Fibroblast of lung (primary cell): ENCODE data around the gene OTOP1. TPM values are rescaled to one million over a fixed set of nuclear protein-coding genes. Genes with fewer than 3 reads are reported as not detected.

Experiments
- DNase-seq, 2 donors: peaks; one replicate each; pipeline versions ENCODE4 v3.0.0 to v3.0.0-alpha.2; 2010; ENCODE audit warnings: low read depth in 2 of 2
- H2AFZ ChIP-seq: 2 replicates; pipeline ENCODE4 v1.5.1; 2012; ENCODE audit warnings: low read length, control low read depth, inconsistent platforms
- H3K27ac ChIP-seq: 2 replicates; pipeline ENCODE4 v1.5.1; 2011; ENCODE audit warnings: low read length, control low read depth; ENCODE audit not compliant: insufficient read depth
- H3K27me3 ChIP-seq: 2 replicates; pipeline ENCODE4 v1.5.1; 2011; ENCODE audit warnings: mild to moderate bottlenecking, low read length; ENCODE audit not compliant: control insufficient read depth, insufficient read depth
- H3K36me3 ChIP-seq: 2 replicates; pipeline ENCODE4 v1.5.1; 2011; ENCODE audit warnings: low read length; ENCODE audit not compliant: control insufficient read depth, insufficient read depth
- H3K4me1 ChIP-seq: 2 replicates; pipeline ENCODE4 v1.5.1; 2011; ENCODE audit warnings: low read length; ENCODE audit not compliant: control insufficient read depth, insufficient read depth; ENCODE audit errors: extremely low read depth
- H3K4me2 ChIP-seq: 2 replicates; pipeline ENCODE4 v1.5.1; 2011; ENCODE audit warnings: low read length, control low read depth; ENCODE audit not compliant: insufficient read depth; ENCODE audit errors: extremely low read depth
- H3K4me3 ChIP-seq, 4 experiments: fragments of 200-600 bp in 1 of 4; sonication (generic) in 1 of 4; replicated peaks in 1 of 4; 2 replicates each; pipeline ENCODE4 v1.5.1; 2011 to 2016; ENCODE audit warnings: low read length in 4 of 4, low read depth in 3 of 4, mild to moderate bottlenecking in 3 of 4, control low read depth in 2 of 4, inconsistent platforms in 1 of 4, mixed read lengths in 1 of 4; ENCODE audit not compliant: insufficient read depth in 1 of 4; ENCODE audit errors: control extremely low read depth in 1 of 4
- H3K79me2 ChIP-seq: 2 replicates; pipeline ENCODE4 v1.5.1; 2012; ENCODE audit warnings: mild to moderate bottlenecking, low read length, inconsistent platforms; ENCODE audit not compliant: control insufficient read depth, insufficient read depth
- H3K9ac ChIP-seq: 2 replicates; pipeline ENCODE4 v1.5.1; 2011; ENCODE audit warnings: mild to moderate bottlenecking, low read length, control low read depth; ENCODE audit not compliant: insufficient read depth
- H3K9me3 ChIP-seq: 2 replicates; pipeline ENCODE4 v1.5.1; 2012; ENCODE audit warnings: low read depth, low read length; ENCODE audit not compliant: control insufficient read depth, insufficient read depth
- H4K20me1 ChIP-seq: 2 replicates; pipeline ENCODE4 v1.5.1; 2011; ENCODE audit warnings: low read length; ENCODE audit not compliant: control insufficient read depth, insufficient read depth; ENCODE audit errors: extremely low read depth
- EZH2 ChIP-seq: IDR thresholded peaks from 2 replicates; pipeline ENCODE4 v1.5.1; 2012; ENCODE audit warnings: low read length, control low read depth, mild to moderate bottlenecking; ENCODE audit errors: missing control alignments
- polyA plus RNA-seq, 2 donors: library from polyadenylated mRNA; depleted of rRNA in 1 of 2; stranded (reverse) in 1 of 2; unstranded in 1 of 2; fragments of >200 nt; gene quantifications; 2 replicates each; pipeline ENCODE4 v1.2.1, GENCODE V29; 2011 to 2012; ENCODE audit warnings: missing spikeins in 1 of 2
- total RNA-seq: library from RNA; depleted of rRNA; stranded (reverse); fragments of >200 nt; gene quantifications from 2 replicates; pipeline ENCODE4 v1.2.1, GENCODE V29; 2014
- TF ChIP-seq, protein P1 (sequence below), 2 donors: IDR thresholded peaks in 1 of 2; conservative IDR thresholded peaks in 1 of 2; 1 replicate in 1 of 2; 2 replicates in 1 of 2; pipeline ENCODE4 v1.5.1; 2011 to 2012; ENCODE audit warnings: low read length in 2 of 2, control low read depth in 1 of 2, inconsistent platforms in 1 of 2, low read depth in 1 of 2, mild to moderate bottlenecking in 1 of 2

OTOP1 gene
- total and polyA plus RNA-seq, 2 donors (not counting 1 experiment from before 2014, with no cell fraction given): not detected

DNA sequence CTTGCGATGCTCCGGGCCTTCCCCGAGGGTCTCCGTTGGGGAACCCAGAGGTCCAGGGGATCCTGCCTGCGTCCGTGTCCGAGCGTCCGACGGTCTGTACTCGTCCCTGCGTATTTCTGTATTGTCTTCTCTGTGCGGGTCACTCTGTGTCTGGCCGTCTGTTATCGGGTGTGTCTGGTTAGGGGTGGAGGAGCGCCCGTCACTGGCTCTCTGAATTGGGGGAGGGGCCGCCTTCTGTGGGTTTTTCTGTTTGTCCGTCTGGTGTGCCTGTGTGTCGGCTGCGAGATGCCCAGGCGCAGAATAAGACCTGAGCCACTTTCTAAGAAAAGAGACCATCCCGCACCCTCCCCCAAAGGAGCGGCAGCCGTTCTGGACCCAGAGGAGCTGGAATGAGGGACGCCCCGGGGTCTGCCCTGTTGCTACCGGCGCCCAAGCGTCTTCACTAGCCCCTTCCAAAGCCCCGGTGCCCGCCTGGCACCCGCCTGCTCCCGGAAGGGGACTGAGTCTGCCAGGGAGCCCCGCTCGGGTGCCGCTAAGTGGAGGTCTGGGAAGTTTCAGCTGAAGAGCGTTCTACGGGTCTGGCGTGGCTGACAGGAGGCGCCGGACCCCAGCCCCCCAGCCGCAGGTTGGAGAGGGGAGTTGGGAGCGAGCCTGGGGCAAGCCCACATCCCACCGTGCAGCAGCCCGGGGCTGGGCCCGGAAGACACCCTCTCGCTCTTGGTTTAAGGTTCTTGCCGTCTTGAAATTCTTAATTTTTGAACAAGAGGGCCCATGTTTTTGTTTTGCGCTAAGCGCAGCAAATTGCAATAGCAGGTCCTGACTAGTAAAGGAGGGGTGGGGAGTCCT is 1.0 kb upstream of the OTOP1 start:
- H3K36me3 ChIP-seq: no peaks in the 10 kb centered on the region
- no peak overlapping the region for H3K27ac ChIP-seq
- no peak overlapping the region for H3K4me3 ChIP-seq
- no peaks in the 10 kb centered on the region for H4K20me1 ChIP-seq
- no peaks in the 10 kb centered on the region for H3K79me2 ChIP-seq
- no peaks in the 10 kb centered on the region for H3K9me3 ChIP-seq
- peaks cover 27% of the 10 kb centered on the region for H3K27me3 ChIP-seq
- TF ChIP-seq, protein P1, sequence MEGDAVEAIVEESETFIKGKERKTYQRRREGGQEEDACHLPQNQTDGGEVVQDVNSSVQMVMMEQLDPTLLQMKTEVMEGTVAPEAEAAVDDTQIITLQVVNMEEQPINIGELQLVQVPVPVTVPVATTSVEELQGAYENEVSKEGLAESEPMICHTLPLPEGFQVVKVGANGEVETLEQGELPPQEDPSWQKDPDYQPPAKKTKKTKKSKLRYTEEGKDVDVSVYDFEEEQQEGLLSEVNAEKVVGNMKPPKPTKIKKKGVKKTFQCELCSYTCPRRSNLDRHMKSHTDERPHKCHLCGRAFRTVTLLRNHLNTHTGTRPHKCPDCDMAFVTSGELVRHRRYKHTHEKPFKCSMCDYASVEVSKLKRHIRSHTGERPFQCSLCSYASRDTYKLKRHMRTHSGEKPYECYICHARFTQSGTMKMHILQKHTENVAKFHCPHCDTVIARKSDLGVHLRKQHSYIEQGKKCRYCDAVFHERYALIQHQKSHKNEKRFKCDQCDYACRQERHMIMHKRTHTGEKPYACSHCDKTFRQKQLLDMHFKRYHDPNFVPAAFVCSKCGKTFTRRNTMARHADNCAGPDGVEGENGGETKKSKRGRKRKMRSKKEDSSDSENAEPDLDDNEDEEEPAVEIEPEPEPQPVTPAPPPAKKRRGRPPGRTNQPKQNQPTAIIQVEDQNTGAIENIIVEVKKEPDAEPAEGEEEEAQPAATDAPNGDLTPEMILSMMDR (conservative IDR thresholded peaks at IDR 0.05 in 1 of 2, IDR thresholded peaks at IDR 0.05 in 1 of 2; ENCODE audit: low read depth in 1 of 2, low read length in 2 of 2): no peak
- peak; percentile 96 for TF ChIP-seq EZH2
- H3K9ac ChIP-seq: no peak overlapping the region
- no peak overlapping the region for H3K4me2 ChIP-seq
- no peak overlapping the region for H2AFZ ChIP-seq
- DNase-seq: no peak
- no peaks in the 10 kb centered on the region for H3K4me1 ChIP-seq

DNA sequence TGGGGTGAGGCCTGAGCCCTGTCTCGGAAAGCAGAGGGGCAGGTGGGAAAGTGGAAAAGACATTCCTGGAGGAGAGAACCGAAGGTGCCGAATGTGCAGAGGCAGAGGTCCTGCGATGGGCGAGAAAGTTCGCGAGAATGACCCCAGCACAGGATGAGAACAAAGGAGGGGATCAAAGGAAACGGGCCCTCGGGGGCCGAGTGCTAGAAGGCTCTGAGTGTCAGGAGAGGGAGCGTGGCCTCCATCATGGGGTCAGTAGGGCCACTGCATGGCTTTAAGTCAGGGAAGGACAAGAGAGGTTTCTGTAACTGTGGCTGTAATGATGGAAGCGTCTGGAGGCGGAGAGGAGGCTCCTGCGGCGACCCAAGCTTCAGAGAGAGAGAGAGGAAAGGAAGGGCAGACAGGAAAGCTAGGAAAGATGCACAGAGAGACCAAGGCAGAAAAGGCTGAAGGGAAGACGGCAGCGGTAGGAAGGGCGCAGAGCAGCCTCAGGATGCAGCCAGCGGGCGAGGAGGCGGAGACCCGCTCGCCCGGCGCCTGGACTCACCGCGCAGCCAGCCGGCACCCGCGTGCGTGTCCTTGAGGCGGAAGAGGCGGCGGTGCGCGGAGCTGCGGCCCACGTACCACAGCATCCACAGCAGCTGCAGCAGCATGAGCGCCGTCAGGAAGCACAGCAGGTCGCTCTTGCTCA is 669 bp downstream of the OTOP1 start:
- H3K79me2 ChIP-seq: no peaks in the 10 kb centered on the region
- H3K4me1 ChIP-seq: no peaks in the 10 kb centered on the region
- H3K9me3 ChIP-seq: no peaks in the 10 kb centered on the region
- H3K9ac ChIP-seq: no peak overlapping the region
- no peak overlapping the region for H3K4me3 ChIP-seq
- TF ChIP-seq, protein P1 (conservative IDR thresholded peaks at IDR 0.05 in 1 of 2, IDR thresholded peaks at IDR 0.05 in 1 of 2; ENCODE audit: low read depth in 1 of 2, low read length in 2 of 2): no peak
- TF ChIP-seq EZH2: peak; percentile 84
- DNase-seq: peak in 1 of 2 donors; percentile 14
- H3K36me3 ChIP-seq: no peaks in the 10 kb centered on the region
- peaks cover 27% of the 10 kb centered on the region for H3K27me3 ChIP-seq
- no peak overlapping the region for H2AFZ ChIP-seq
- H3K27ac ChIP-seq: no peak overlapping the region
- H4K20me1 ChIP-seq: no peaks in the 10 kb centered on the region
- H3K4me2 ChIP-seq: no peak overlapping the region

DNA sequence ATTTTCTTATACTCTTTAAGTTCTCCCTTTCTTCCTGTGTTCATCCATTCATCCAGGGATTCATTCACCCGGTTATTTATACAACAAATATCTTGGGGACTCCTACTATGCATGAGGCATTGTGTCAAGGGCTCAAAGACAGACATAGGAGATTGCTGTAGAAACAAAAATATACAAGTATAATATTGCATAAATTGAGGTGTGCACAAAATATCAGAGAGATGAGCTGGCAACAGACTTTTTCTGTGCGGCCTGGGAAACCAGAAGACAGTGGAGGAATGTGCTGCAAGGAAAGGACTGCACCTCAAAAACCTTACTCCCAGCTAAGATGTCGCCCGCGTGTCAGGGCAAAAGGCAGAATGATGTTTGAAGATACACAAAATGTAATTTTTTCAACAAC is 9.6 kb downstream of the OTOP1 start:
- no peak overlapping the region for H3K4me2 ChIP-seq
- H2AFZ ChIP-seq: no peak overlapping the region
- DNase-seq: peak in 1 of 2 donors; percentile 37
- no peak overlapping the region for H3K27ac ChIP-seq
- no peaks in the 10 kb centered on the region for H4K20me1 ChIP-seq
- TF ChIP-seq EZH2: no peak
- TF ChIP-seq, protein P1 (conservative IDR thresholded peaks at IDR 0.05 in 1 of 2, IDR thresholded peaks at IDR 0.05 in 1 of 2; ENCODE audit: low read depth in 1 of 2, low read length in 2 of 2): no peak
- H3K9ac ChIP-seq: no peak overlapping the region
- no peaks in the 10 kb centered on the region for H3K4me1 ChIP-seq
- no peaks in the 10 kb centered on the region for H3K9me3 ChIP-seq
- H3K36me3 ChIP-seq: no peaks in the 10 kb centered on the region
- no peak overlapping the region for H3K4me3 ChIP-seq
- no peaks in the 10 kb centered on the region for H3K79me2 ChIP-seq
- no peaks in the 10 kb centered on the region for H3K27me3 ChIP-seq
